H4 (cell line): ENCODE data around the gene DCDC2B. TPM values are rescaled to one million over a fixed set of nuclear protein-coding genes. Genes with fewer than 3 reads are reported as not detected.
A peak's percentile ranks its signal among the peaks of the same experiment; 100 is the strongest.

Experiments used
- DNase-seq: peaks from one replicate; pipeline ENCODE4 v3.0.0-alpha.2; 2015; ENCODE audit warnings: low spot score
- total RNA-seq: library from RNA; depleted of rRNA; stranded (reverse); fragments of >200 nt; shearing (Covaris generic); gene quantifications from 2 replicates; pipeline ENCODE4 v1.2.3, GENCODE V29; 2014

The DCDC2B gene
- total RNA-seq, 1 experiment from 2014 or later: not detected

DNA sequence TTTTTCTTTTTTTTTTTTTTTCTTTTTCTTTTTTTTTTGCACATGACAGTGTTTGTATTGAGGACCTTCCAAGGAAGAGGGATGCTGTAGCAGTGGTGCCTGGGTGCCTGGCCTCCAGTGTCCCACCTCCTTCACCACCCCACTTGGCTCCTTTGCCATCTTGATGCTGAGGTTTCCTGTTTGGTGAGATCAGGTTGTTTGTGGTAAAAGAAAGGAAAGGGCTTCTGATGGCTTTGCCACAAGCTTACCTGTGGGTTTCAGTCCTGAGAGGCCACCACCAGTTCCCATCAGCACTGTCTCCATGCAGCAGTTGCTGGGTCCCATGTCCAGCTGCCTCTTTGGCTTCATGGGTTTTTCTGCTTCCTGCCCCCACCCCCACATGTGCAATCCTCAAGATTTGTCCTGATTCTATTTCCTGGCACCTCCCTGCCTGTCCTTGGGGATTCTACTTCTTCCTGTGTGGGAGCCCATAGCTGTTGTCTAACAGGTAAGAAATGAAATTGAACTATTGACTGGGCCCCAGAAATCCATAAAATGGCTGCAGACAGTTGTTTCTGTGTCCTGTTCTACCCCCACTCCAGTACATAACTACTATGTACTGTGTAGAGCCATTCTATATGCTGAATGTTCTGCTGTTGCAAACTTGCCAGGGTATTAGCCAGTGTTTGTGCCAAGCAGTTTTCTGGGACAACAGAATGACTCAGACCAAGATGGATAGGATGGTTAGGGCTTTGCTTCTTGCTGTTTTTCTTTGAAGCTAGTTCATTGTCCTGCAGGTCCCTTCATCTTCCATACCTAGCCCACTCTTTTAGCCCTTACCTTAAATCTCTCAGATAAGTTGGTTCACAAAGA lies 12.7 kb upstream of the DCDC2B start:
- DNase-seq: no peak

GRCh38 chr1:32197074-32197473 lies 11.8 kb upstream of the DCDC2B start:
- DNase-seq: no peak

GRCh38 chr1:32197837-32198236 lies 11.1 kb upstream of the DCDC2B start:
- no peak for DNase-seq

GRCh38 chr1:32198237-32199042 lies 10.4 kb upstream of the DCDC2B start:
- no peak for DNase-seq

DNA sequence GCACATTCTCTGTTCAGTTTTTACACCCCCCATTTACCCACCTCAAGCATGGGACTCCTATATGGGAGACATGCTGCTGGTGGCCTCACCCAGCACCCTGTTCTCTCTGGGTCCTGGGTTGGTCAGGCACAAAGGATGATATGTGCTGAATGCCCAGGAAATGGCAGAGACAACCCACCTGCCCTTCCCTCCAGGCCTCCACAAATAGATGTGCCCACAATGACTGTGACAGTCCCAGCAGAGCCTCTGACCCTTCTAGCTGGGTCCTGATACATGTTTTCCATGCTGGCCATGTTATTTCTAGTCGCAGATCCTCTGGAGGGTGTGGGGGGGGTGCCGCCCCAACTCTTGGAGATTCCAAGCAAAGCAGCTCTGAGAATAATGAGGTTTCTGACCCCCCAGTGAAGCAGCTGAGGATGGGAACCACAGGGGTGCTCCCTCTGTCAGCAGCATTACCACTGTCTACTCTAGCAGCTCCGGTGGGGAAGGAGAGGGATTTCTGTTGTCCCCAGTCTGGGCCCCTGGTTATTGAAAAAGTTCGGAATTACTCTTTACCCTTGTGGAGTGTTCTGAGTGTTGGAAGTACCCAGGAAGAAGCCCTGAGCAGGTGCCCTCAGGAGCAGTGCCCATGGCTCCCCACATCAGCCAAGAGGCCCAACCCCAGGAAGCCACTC lies 9.7 kb upstream of the DCDC2B start:
- DNase-seq: no peak

- DNase-seq: no peak
Observed at GRCh38 chr1:32199717-32200072, 9.2 kb upstream of the DCDC2B start.

- peak; percentile 45 for DNase-seq
Observed at GRCh38 chr1:32200226-32201010, 8.5 kb upstream of the DCDC2B start, which contains the start of gene CCDC28B. Gene CCDC28B, plus strand, starts transcription at chr1:32200595. Its CDS starts 1,341 bp downstream, at chr1:32201936.

GRCh38 chr1:32201011-32201855 lies 7.7 kb upstream of the DCDC2B start:
- peak; percentile 32 for DNase-seq

GRCh38 chr1:32204943-32205361 lies 3.9 kb upstream of the DCDC2B start:
- no peak for DNase-seq

DNA sequence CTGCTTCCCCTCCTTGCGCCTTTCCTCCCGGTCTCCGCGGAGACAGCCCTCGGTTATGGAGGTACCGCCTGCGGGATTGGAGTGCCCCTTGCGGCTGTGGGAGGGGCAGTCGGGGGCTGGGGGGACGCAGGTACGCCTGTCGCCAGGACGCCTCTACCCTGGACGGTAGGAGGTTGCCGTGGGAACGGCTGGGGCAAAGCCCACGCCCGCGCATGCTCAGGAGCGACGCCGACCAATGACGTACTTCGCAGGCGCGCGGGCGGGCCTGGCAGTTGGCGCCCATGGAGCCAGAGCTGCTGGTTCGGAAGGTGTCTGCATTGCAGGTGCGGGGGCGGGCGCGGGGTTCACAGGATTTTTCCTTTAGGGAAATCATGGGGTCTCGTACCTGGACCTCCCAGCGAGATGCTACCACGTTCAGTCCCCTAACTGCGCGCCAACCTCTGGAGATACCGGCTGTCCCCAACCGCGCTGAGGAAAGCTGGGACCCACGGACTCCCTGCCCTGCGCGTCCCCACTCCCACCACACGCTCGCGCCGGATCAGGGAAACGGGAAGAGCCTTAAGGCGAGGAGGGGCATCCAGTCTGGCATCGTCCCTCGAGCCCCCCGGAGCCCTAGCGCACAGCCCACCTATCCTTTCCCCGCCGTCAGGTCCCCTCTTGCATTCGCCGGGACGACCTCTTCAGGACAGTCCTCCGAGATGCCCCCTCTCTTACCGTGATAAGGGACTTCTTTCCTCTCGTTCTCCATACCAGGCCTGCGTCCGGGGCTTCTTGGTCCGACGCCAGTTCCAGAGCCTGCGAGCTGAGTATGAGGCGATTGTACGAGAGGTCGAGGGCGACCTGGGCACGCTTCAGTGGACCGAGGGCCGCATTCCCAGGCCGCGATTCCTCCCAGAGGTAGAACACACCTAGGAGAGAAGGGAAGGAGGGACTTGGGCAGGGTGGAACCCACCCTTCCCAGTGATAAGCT lies 3.2 kb upstream of the DCDC2B start, which contains the start of gene IQCC:
Gene IQCC (plus strand): TSS at position 271 of the 970 bp plus-strand sequence. CDS start 11 bp downstream, at position 282.
- peak; percentile 77 for DNase-seq

DNA sequence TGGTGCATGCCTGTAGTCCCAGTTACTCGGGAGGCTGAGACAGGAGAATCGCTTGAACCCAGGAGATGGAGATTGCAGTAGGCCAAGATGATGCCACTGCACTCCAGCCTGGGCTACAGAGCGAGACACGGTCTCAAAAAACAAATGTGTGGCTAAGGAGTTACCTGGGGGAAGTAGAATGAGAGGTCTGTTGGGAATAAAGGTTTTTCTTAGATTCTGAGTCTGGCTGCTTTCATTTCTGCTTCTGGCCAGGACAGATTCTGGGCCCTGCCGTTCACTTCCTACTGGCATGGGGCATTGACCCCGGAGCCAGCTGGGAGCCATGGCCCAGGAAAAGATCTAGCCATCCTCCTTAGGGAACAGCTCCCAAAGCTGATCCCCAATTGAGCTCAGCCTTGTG lies 420 bp upstream of the DCDC2B start:
- no peak for DNase-seq

- DNase-seq: peak; percentile 63
Observed at GRCh38 chr1:32215629-32216480, 7.0 kb downstream of the DCDC2B start.

GRCh38 chr1:32216566-32216965 lies 7.7 kb downstream of the DCDC2B start:
- no peak for DNase-seq

DNA sequence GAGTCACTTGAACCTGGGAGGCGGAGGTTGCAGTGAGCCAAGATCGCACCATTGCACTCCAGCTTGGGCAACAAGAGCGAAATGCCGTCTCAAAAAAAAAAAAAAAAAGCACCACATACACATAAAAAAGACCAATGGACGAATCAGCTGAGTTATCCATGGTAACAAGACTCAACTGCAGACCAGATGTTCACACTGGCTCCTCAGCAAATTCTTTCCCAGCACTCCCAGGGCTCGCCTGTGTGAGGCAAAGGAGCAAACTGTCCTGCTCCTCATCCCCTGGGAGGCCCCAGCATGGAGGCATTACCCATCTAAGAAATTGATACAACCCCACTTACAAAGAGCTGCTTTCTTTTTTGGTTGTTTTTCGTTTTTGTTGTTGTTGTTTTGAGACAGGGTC lies 10.1 kb downstream of the DCDC2B start:
- no peak for DNase-seq

DNA sequence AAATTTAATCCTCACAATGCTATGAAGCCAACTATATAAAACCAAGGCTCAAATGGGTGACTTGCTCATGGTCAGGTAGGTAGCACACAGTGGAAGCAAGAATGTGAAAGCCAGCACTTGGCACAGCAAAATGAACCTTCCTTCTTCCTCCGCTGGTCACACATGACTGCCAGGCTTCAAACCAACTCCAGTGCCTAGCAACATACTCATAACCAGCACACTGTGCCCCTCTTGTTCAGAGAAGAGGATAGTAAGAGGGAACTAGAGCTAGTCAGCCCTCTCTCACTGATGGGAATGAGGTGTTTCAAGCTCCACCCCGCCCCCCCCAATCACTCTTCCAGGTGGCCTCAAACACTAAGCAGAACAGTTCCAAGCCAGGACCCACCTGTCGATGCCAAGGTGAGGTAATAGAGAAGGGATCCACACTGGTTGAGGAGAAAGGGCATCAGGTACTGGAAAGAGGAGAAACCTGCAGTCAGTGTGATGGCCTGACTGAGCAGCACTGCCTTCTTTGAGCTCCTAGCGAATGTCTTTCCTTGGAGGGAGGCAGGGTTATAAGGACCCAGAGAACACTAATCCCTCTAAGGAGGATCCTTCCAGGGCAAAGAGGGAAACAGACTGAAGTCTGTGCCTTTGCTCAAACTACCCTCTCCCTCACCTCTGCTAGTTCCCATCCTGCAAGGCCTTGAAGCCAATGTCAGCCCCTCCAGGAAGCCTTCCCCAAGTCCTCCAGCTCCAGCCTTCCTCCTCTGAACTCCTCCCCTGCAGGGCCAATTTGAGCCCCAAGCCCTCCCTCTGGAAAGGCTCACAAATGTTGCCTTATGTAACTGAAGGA lies 12.1 kb downstream of the DCDC2B start:
- DNase-seq: no peak

DNA sequence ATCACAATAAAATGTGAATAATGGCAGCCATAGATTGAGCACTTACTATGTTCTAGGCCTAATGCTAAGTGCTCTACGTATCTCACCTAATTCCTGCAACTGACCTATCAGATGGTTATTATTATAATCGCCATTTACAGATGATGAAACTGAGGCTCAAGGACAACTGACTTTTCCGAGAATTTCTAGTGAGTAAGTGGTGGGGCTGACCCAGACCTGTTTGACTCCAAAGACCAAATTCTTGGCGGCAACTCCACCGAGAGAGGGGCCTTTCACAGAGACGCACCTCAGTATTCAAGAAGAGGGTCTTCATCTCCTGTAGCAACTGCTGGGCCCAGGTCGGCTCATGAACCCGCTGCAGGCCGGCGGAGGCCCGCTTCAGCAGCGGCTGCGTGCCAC lies 12.7 kb downstream of the DCDC2B start:
- no peak for DNase-seq
